Naive B cell (primary cell): Measurements from ENCODE around the gene PSMA5. TPM values are rescaled to one million over a fixed set of nuclear protein-coding genes. Genes with fewer than 3 reads are reported as not detected.
"Not testable (repeated sequence)": the region's sequence is repeated elsewhere in the genome, so short reads cannot be mapped to it uniquely, and the experiment has no call there.

Source experiments
- ATAC-seq, 2 donors: fragments of 150-1000 bp; cut with Tn5 transposase; 2 replicates each; pipeline ENCODE4 v1.10.0; 2021; ENCODE audit warnings: low read depth in 2 of 2, mild to moderate bottlenecking in 2 of 2, moderate library complexity in 2 of 2
- DNase-seq: peaks from one replicate; pipeline ENCODE4 v3.0.0; 2022
- H3K27ac Mint-ChIP-seq, 6 donors: one replicate each; pipeline ENCODE4 v1.8.0; 2020 to 2022; ENCODE audit warnings: mild to moderate bottlenecking in 6 of 6, mixed read lengths in 6 of 6, moderate library complexity in 5 of 6, inconsistent platforms in 2 of 6
- H3K27me3 Mint-ChIP-seq, 3 donors: one replicate each; pipeline ENCODE4 v1.8.0; 2021 to 2022; ENCODE audit warnings: mixed read lengths in 3 of 3, mild to moderate bottlenecking in 1 of 3
- H3K36me3 Mint-ChIP-seq, 2 donors: one replicate each; pipeline ENCODE4 v1.8.0; 2020 to 2022; ENCODE audit warnings: mixed read lengths in 2 of 2, inconsistent platforms in 1 of 2, mild to moderate bottlenecking in 1 of 2
- H3K4me1 Mint-ChIP-seq, 3 donors: one replicate each; pipeline ENCODE4 v1.8.0; 2020 to 2022; ENCODE audit warnings: mixed read lengths in 3 of 3, inconsistent platforms in 1 of 3, mild to moderate bottlenecking in 1 of 3, moderate library complexity in 1 of 3
- H3K4me3 Mint-ChIP-seq, 8 donors: one replicate each; pipeline ENCODE4 v1.8.0; 2020 to 2022; ENCODE audit warnings: mild to moderate bottlenecking in 8 of 8, mixed read lengths in 8 of 8, moderate library complexity in 8 of 8, inconsistent platforms in 2 of 8
- H3K9me3 Mint-ChIP-seq, 7 donors: one replicate each; pipeline ENCODE4 v1.8.0; 2020 to 2022; ENCODE audit warnings: mixed read lengths in 7 of 7, mild to moderate bottlenecking in 5 of 7, inconsistent platforms in 2 of 7, moderate library complexity in 1 of 7
- polyA plus RNA-seq, 6 donors: library from polyadenylated mRNA; unstranded; fragments of 300-500 nt; fragmentation: Illumina TruSeq; gene quantifications; one replicate each; pipeline ENCODE4 v1.2.3, GENCODE V29; 2021; ENCODE audit warnings: low read depth in 6 of 6

PSMA5 gene
- polyA plus RNA-seq, 6 donors from 2014 or later: 35.5 to 57.3 (median 51.0) TPM

DNA sequence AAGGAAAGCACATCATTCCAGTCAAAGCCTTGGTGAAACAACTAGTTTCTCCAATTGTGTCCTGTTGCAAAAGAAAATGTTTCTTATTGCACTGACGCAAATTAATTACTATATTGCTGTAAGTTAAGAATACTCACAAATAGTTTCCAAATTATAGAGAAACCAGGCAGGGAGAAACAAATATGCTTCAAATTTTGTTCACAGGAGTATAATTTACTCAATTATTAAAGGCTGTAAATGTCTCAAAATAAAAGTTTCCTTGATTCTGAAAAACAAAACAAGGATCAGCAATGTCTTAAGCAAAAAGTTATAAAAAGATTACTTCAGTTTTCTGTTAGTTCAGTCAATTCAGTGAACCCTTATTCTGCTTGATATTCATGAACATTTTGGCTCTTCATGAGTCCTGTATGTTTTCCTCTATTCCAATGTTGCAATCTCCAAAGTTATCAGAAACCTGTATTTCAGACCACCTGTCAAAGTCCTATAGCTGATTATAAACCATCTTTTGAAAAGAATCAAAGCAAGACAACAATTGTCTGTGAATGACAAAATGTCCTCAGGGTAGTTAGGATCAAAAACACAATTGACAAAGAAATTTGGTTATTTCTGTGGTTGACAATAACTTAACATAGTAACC lies 28.4 kb upstream of the PSMA5 start:
- H3K27ac Mint-ChIP-seq: no peak overlapping the region
- ATAC-seq (no peak), DNase-seq (no peak)
- no peaks in the 10 kb centered on the region for H3K4me1 Mint-ChIP-seq
- H3K27me3 Mint-ChIP-seq: peaks cover 36 to 52% (median 46%) of the 10 kb centered on the region in 3 donors
- no peak overlapping the region for H3K4me3 Mint-ChIP-seq
- H3K9me3 Mint-ChIP-seq: peaks cover 7 to 49% (median 21%) of the 10 kb centered on the region in 7 donors
- H3K36me3 Mint-ChIP-seq: peaks cover 0 to 7% of the 10 kb centered on the region in 2 donors

DNA sequence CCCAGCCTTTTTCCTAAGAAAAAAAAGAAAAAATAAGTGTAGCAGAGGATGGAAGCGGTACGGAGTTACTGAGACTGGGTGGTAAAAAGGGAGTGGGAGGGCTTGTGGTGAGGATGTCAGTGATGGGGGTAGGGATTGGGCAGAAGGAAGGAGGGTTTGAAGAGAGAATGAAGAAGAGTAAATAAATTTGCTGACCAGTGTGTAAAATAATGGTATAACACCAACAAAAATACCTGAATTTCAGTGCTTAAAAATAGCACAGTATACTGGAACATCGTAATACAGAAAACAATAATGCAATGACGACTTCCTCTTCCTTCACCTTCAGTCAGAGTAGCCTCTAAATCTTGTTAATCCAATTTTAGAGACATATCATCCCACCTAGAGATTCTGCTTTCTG lies 21.3 kb upstream of the PSMA5 start:
- ATAC-seq (no peak), DNase-seq (no peak)
- H3K9me3 Mint-ChIP-seq: peaks cover 3 to 13% (median 6%) of the 10 kb centered on the region in 7 donors
- no peaks in the 10 kb centered on the region for H3K36me3 Mint-ChIP-seq
- no peak overlapping the region for H3K27ac Mint-ChIP-seq
- no peak overlapping the region for H3K4me3 Mint-ChIP-seq
- H3K4me1 Mint-ChIP-seq: no peaks in the 10 kb centered on the region
- H3K27me3 Mint-ChIP-seq: peaks cover 30 to 43% (median 42%) of the 10 kb centered on the region in 3 donors

DNA sequence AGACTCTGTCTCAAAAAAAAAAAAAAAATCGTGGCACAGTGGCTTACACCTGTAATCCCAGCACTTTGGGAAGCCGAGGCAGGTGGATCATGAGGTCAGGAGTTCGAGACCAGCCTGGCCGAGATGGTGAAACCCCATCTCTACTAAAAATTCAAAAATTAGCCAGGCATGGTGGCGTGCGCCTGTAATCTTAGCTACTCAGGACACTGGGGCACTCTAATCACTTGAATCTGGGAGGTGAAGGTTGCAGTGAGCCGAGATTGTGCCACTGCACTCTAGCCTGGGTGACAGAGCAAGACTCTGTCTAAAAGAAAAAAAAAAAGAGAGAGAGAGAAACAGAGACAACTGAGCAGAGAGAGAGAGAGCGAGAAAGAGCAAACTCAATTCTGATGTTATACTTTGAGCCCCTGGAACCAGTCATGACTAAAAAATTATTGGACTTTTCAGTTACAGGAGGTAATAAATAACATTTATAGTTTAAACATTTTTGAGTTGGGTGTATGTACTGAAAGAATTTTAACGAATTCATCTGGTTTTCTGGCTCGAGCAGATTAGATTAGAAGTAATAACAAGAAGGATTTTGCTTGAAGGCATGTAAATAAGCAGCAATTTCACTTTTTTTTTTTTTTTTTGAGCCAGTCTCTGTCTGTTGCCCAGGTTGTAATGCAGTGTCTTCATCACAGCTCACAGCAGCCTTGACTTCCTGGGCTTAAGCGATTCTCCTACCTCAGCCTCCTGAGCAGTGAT lies 19.9 kb upstream of the PSMA5 start:
- ATAC-seq, H3K36me3 Mint-ChIP-seq, DNase-seq, H3K4me1 Mint-ChIP-seq, H3K9me3 Mint-ChIP-seq, H3K4me3 Mint-ChIP-seq, H3K27ac Mint-ChIP-seq: not testable (repeated sequence)
- H3K27me3 Mint-ChIP-seq: peaks cover 24 to 35% (median 32%) of the 10 kb centered on the region in 3 donors

DNA sequence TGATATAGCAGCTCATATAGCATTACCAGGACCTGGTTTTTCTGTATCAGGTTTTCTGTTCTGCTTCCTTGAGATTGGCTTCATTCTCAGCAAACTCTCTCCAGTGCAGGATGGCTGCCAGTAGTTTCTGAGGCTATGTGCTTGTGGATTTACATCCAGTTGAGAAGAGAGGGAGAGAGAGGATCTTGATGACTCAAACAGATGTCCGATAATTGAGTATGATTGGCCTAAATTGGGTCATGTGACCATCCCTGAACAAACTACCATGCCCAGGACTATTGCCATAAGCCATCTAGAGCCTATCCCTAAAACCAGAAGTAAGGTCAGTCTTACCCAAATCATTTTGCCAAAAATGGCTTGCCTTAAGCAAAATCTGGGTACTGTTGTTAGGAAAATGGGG lies 18.1 kb upstream of the PSMA5 start:
- Mint-ChIP-seq H3K27me3 (peaks cover 10 to 22% (median 18%) of the 10 kb centered on the region in 3 donors), H3K27ac (no peak overlapping the region), H3K4me1 (no peaks in the 10 kb centered on the region), H3K4me3 (no peak overlapping the region), H3K9me3 (peaks cover 0 to under 1% (median 0%) of the 10 kb centered on the region in 7 donors), H3K36me3 (no peaks in the 10 kb centered on the region)
- DNase-seq (no peak), ATAC-seq (no peak)

DNA sequence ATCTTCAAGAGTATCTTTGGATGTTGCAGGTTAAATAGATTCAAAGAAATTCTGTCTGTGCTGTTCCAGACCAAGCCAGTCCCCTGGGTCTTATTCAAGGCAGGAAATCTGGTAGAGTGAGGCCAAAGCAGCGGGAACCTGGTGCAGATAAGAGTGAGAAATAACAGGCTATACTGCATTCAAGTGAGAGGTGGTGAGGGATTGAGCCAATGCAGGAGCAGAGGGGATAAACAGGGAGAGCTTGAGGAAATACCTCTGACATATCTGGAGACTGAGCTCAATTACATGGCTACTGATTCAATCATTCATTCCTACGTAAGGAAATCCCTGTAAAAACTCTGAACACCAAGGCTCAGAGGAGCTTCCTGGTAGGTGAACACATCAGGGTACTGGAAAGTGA lies 17.2 kb upstream of the PSMA5 start:
- no peak for DNase-seq
- no peak overlapping the region for H3K4me3 Mint-ChIP-seq

DNA sequence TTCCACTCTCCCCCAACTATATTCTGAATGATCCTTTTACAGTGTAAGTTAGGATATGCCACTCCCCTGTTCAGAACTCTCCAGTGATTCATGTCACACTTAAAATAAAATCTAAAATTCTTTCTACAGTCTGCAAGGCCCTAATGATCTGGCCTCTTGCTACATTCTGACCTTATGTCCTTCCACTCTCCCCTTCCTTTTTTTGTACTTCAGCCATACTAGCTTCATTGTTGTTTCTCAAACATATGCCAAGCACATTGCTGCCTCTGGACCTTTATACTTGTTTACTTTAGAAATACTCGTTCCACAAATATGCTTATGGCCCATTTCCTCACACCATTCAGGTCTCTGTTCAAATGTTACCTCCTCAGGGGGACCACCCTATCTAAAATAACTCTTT lies 14.8 kb upstream of the PSMA5 start:
- H3K9me3 Mint-ChIP-seq: no peaks in the 10 kb centered on the region
- peaks cover 4 to 11% (median 7%) of the 10 kb centered on the region in 3 donors for H3K27me3 Mint-ChIP-seq
- no peaks in the 10 kb centered on the region for H3K36me3 Mint-ChIP-seq
- no peak overlapping the region for H3K27ac Mint-ChIP-seq
- no peaks in the 10 kb centered on the region for H3K4me1 Mint-ChIP-seq
- ATAC-seq (no peak), DNase-seq (no peak)
- no peak overlapping the region for H3K4me3 Mint-ChIP-seq

More for the DNA sequence above, 17.2 kb upstream of the PSMA5 start:
- Mint-ChIP-seq H3K27me3 (peaks cover 10 to 22% (median 17%) of the 10 kb centered on the region in 3 donors), H3K4me1 (no peaks in the 10 kb centered on the region), H3K27ac (no peak overlapping the region), H3K36me3 (no peaks in the 10 kb centered on the region), H3K9me3 (no peaks in the 10 kb centered on the region)
- no peak for ATAC-seq

DNA sequence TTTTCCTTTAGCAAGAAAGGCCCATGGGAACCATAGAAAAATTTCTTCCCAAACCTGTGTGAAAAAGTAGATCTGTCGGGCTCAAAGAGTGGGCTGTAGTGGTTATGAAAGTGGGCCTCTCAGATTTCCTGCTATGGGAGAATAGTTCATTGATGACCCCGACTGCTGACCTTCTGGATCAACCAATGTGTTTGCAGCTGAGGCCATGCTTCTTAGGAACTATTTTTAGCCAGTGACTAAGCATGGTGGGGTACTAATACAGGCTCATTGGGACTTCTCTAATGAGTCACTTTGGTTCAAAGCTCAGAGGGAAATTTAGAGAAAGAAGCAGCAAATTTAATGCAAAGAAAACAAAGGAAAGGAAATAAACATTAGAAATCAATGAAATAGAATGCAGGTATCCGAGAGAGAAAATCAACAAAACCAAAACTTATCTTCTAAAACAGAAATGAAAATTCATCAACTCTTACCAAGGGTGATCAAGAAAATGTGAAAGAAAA lies 12.6 kb upstream of the PSMA5 start:
- no peak for ATAC-seq
- no peak for DNase-seq
- Mint-ChIP-seq H3K9me3 (peaks cover 0 to 7% (median 1%) of the 10 kb centered on the region in 7 donors), H3K27ac (no peak overlapping the region), H3K36me3 (peaks cover 7 to 9% of the 10 kb centered on the region in 2 donors), H3K4me3 (no peak overlapping the region), H3K4me1 (peaks cover 0 to 4% (median 0%) of the 10 kb centered on the region in 3 donors), H3K27me3 (peaks cover 0 to 19% (median 11%) of the 10 kb centered on the region in 3 donors)

DNA sequence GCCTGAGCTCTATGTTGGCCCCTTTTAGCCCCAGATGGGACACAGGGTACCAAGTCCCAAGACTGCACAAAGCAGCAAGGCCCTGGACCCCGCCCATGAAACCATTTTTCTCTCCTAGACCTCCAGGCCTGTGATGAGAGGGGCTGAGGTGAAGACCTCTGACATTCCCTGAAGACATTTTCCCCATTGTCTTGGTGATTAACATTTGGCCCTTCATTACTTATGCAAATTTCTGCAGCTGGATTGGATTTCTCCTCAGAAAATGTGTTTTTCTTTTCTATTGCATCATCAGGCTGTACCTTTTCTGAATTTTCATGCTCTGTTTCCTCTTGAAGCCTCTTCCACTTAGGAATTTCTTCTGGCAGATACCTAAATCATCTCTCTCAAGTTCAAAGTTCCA lies 8.2 kb upstream of the PSMA5 start:
- H3K27ac Mint-ChIP-seq: no peak overlapping the region
- peaks cover 0 to 17% (median 1%) of the 10 kb centered on the region in 7 donors for H3K9me3 Mint-ChIP-seq
- H3K4me1 Mint-ChIP-seq: peaks cover 0 to 4% (median 0%) of the 10 kb centered on the region in 3 donors
- no peak for DNase-seq
- peaks cover 7 to 9% of the 10 kb centered on the region in 2 donors for H3K36me3 Mint-ChIP-seq
- H3K27me3 Mint-ChIP-seq: peaks cover 11 to 32% (median 13%) of the 10 kb centered on the region in 3 donors
- no peak for ATAC-seq
- no peak overlapping the region for H3K4me3 Mint-ChIP-seq

DNA sequence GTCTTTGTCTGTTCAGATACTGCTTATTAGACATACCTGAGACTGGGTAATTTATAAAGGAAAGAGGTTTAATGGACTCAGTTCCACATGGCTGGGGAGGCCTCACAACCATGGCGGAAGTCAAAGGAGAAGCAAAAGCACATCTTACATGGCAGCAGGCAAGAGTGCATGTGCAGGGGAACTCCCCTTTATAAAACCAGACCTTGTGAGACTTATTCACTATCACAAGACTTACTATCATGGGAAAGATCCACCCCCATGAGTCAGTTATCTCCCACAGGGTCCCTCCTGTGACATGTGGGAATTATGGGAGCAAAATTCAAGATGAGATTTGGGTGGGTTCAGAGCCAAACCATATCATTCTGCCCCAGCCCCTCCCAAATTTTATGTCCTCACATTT lies 7.1 kb upstream of the PSMA5 start:
- no peak overlapping the region for H3K4me3 Mint-ChIP-seq
- no peak for DNase-seq
- peaks cover 7 to 9% of the 10 kb centered on the region in 2 donors for H3K36me3 Mint-ChIP-seq
- peaks cover 11 to 32% (median 13%) of the 10 kb centered on the region in 3 donors for H3K27me3 Mint-ChIP-seq
- peaks cover 0 to 4% (median 0%) of the 10 kb centered on the region in 3 donors for H3K4me1 Mint-ChIP-seq
- peaks cover 0 to 17% (median 1%) of the 10 kb centered on the region in 7 donors for H3K9me3 Mint-ChIP-seq
- no peak overlapping the region for H3K27ac Mint-ChIP-seq
- ATAC-seq: no peak

DNA sequence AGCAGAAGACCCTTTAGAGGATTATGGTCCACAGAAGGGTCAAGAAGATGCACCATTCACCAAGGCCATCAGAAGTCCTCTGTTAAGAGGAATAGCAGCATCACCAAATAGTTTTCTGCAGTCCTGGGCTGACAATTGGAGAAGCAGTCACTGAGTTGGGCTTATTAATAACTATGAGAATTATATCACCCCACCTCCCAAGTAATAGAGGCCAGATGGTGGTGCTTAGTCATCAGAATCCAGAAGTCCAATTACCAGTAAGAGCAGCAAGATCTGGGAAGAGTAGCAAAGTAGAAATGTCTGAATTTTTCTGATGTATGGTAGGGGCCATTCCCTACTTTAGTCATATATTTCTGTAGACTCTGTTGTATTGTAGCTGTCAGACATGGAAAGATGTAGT lies 6.1 kb upstream of the PSMA5 start:
- DNase-seq: no peak
- Mint-ChIP-seq H3K4me3 (no peak overlapping the region), H3K27ac (no peak overlapping the region), H3K27me3 (peaks cover 11 to 32% (median 13%) of the 10 kb centered on the region in 3 donors), H3K36me3 (peaks cover 7 to 9% of the 10 kb centered on the region in 2 donors), H3K9me3 (peaks cover 0 to 17% (median 1%) of the 10 kb centered on the region in 7 donors), H3K4me1 (peaks cover 3 to 4% (median 3%) of the 10 kb centered on the region in 3 donors)
- no peak for ATAC-seq

DNA sequence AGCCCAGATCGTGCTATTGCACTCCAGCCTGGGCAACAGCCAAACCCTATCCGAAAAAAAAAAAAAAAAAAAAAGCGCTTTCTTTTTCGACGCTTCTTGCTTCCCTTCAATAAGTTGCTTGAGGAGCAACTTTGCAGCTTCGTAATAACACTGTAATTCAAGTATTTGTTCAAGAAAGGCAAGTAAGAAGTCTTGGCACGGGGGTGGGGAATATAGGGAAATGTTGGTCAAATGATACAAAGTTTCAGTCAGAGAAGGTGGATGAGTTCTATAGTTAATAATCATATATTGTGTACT lies 871 bp upstream of the PSMA5 start:
- peaks cover 26 to 37% (median 29%) of the 10 kb centered on the region in 3 donors for H3K4me1 Mint-ChIP-seq
- H3K9me3 Mint-ChIP-seq: no peaks in the 10 kb centered on the region
- peak overlapping the region in 5 of 6 donors; percentile 18 to 98 (median 92) for H3K27ac Mint-ChIP-seq
- ATAC-seq (no peak), DNase-seq (no peak)
- H3K27me3 Mint-ChIP-seq: peaks cover 0 to 6% (median 0%) of the 10 kb centered on the region in 3 donors
- H3K4me3 Mint-ChIP-seq: peak overlapping the region; percentile 91 to 100 (median 98)
- no peaks in the 10 kb centered on the region for H3K36me3 Mint-ChIP-seq

DNA sequence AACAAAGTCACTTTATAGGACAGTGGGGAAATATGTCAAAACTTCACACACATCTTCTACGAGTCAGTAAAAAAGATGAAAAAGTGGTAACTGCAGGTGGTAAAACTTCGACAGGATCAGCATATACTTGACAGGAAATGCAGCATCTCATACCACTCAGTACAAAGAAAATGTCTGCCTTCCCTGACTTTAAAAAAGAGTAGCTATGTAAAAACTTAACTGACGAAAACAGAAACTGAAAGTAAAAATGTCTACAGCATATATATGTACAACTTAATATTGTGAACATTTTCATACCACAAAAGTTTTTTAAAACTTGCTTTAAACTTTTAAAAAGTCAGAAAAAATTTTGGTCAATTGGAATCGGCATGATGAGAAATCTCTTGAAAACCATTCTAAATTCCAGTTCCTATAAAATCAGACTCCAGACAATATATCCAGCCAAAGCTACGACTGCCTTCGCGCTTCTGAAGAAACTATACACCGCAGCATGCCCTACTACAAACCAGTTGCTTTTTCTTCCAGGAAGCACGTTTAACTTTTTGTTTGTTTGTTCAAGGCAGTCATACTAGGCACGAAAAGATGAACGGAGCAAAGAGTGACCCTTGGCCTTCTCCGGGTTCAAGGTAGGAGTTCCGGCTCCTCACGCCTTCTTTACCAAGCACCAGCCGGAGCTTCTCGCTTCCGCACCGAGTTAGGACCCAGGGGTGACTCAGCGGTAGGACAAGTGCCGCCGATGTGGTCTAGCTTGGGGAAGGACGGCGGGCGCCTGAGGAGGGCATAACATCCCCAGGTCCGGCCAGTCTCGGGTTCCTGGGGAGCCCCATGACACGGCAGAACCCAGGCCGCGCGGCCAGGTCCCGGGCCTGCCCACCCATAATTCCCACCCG lies 612 bp downstream of the PSMA5 start:
- no peaks in the 10 kb centered on the region for H3K9me3 Mint-ChIP-seq
- H3K27me3 Mint-ChIP-seq: no peaks in the 10 kb centered on the region
- H3K36me3 Mint-ChIP-seq: no peaks in the 10 kb centered on the region
- ATAC-seq: peak; percentile 16 to 17
- H3K4me3 Mint-ChIP-seq: peak overlapping the region; percentile 91 to 100 (median 98)
- peak; percentile 53 for DNase-seq
- H3K4me1 Mint-ChIP-seq: peaks cover 30 to 41% (median 33%) of the 10 kb centered on the region in 3 donors
- H3K27ac Mint-ChIP-seq: peak overlapping the region; percentile 92 to 98 (median 97)

DNA sequence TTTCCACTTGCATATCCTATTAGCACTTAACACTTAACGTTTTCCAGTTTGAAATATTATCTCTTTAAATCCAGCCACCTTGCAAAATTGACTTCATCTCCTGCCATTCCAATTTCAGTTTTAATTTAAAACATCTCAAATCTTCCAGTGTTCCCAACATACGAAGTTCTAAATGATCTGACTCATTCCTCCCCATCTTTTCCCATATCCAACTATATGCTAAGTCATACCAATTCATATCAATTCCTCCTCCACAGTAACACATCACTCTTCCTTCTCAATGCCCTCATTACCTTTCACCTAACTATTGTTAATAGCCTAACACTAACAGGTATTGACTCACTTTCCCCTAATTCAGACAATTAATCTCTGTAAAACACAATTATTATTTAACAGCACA lies 2.8 kb downstream of the PSMA5 start:
- Mint-ChIP-seq H3K4me1 (peaks cover 30 to 44% (median 33%) of the 10 kb centered on the region in 3 donors), H3K36me3 (no peaks in the 10 kb centered on the region), H3K9me3 (no peaks in the 10 kb centered on the region)

More for the DNA sequence above, 2.8 kb downstream of the PSMA5 start:
- Mint-ChIP-seq H3K4me3 (peak overlapping the region in 3 of 8 donors; percentile 2 to 100 (median 71)), H3K27me3 (no peaks in the 10 kb centered on the region), H3K27ac (peak overlapping the region in 5 of 6 donors; percentile 0 to 92 (median 69))
- ATAC-seq (no peak), DNase-seq (no peak)
